ENCODE measurements around the gene SH3YL1.

Gene SH3YL1

GRCh38 chr2:231521-232185, 32.2 kb downstream of the SH3YL1 start:
- H3K36me3 Mint-ChIP-seq (ENCODE audit: low read depth) = peaks cover 3% of the 10 kb centered on the region
- H3K4me3 Mint-ChIP-seq = no peak overlapping the region
- no peak overlapping the region for H3K27ac Mint-ChIP-seq
- H3K9me3 Mint-ChIP-seq = no peaks in the 10 kb centered on the region
- H3K27me3 Mint-ChIP-seq (ENCODE audit: low read depth) = no peaks in the 10 kb centered on the region
- H3K4me1 Mint-ChIP-seq (ENCODE audit: low read depth) = no peaks in the 10 kb centered on the region

GRCh38 chr2:228518-229278, 35.1 kb downstream of the SH3YL1 start:
- H3K4me1 Mint-ChIP-seq (ENCODE audit: low read depth) = no peaks in the 10 kb centered on the region
- no peak overlapping the region for H3K27ac Mint-ChIP-seq
- H3K4me3 Mint-ChIP-seq = no peak overlapping the region
- no peaks in the 10 kb centered on the region for H3K9me3 Mint-ChIP-seq
- H3K27me3 Mint-ChIP-seq (ENCODE audit: low read depth) = no peaks in the 10 kb centered on the region
- peaks cover 6% of the 10 kb centered on the region for H3K36me3 Mint-ChIP-seq (ENCODE audit: low read depth)

- Mint-ChIP-seq H3K36me3 (ENCODE audit: low read depth) (peaks cover 6% of the 10 kb centered on the region), H3K27ac (no peak overlapping the region), H3K9me3 (no peaks in the 10 kb centered on the region), H3K27me3 (ENCODE audit: low read depth) (no peaks in the 10 kb centered on the region), H3K4me3 (no peak overlapping the region), H3K4me1 (ENCODE audit: low read depth) (no peaks in the 10 kb centered on the region)
Measured at GRCh38 chr2:228115-228514, 35.7 kb downstream of the SH3YL1 start.

- H3K36me3 Mint-ChIP-seq (ENCODE audit: low read depth) = peaks cover 6% of the 10 kb centered on the region
- H3K27me3 Mint-ChIP-seq (ENCODE audit: low read depth) = no peaks in the 10 kb centered on the region
- no peak overlapping the region for H3K27ac Mint-ChIP-seq
- no peak overlapping the region for H3K4me3 Mint-ChIP-seq
- H3K9me3 Mint-ChIP-seq = no peaks in the 10 kb centered on the region
- no peaks in the 10 kb centered on the region for H3K4me1 Mint-ChIP-seq (ENCODE audit: low read depth)
Measured at GRCh38 chr2:223971-224760, 39.7 kb downstream of the SH3YL1 start.

- H3K27ac Mint-ChIP-seq = no peak overlapping the region
- H3K4me1 Mint-ChIP-seq (ENCODE audit: low read depth) = no peaks in the 10 kb centered on the region
- H3K9me3 Mint-ChIP-seq = no peaks in the 10 kb centered on the region
- no peaks in the 10 kb centered on the region for H3K27me3 Mint-ChIP-seq (ENCODE audit: low read depth)
- H3K4me3 Mint-ChIP-seq = no peak overlapping the region
- peaks cover 6% of the 10 kb centered on the region for H3K36me3 Mint-ChIP-seq (ENCODE audit: low read depth)
Measured at GRCh38 chr2:223451-223850, 40.4 kb downstream of the SH3YL1 start.

- H3K4me3 Mint-ChIP-seq = no peak overlapping the region
- H3K9me3 Mint-ChIP-seq = no peaks in the 10 kb centered on the region
- H3K36me3 Mint-ChIP-seq (ENCODE audit: low read depth) = no peaks in the 10 kb centered on the region
- H3K27ac Mint-ChIP-seq = no peak overlapping the region
- H3K4me1 Mint-ChIP-seq (ENCODE audit: low read depth) = no peaks in the 10 kb centered on the region
- peaks cover 5% of the 10 kb centered on the region for H3K27me3 Mint-ChIP-seq (ENCODE audit: low read depth)
Measured at GRCh38 chr2:216068-216467, 47.8 kb downstream of the SH3YL1 start.

- Mint-ChIP-seq H3K4me3 (no peak overlapping the region), H3K36me3 (ENCODE audit: low read depth) (no peaks in the 10 kb centered on the region), H3K27ac (no peak overlapping the region), H3K27me3 (ENCODE audit: low read depth) (peaks cover 9% of the 10 kb centered on the region), H3K4me1 (ENCODE audit: low read depth) (no peaks in the 10 kb centered on the region), H3K9me3 (no peaks in the 10 kb centered on the region)
Measured at GRCh38 chr2:213932-214693, 49.7 kb downstream of the SH3YL1 start.

- Mint-ChIP-seq H3K36me3 (ENCODE audit: low read depth) (no peaks in the 10 kb centered on the region), H3K4me1 (ENCODE audit: low read depth) (no peaks in the 10 kb centered on the region), H3K4me3 (no peak overlapping the region), H3K27me3 (ENCODE audit: low read depth) (peaks cover 9% of the 10 kb centered on the region), H3K9me3 (peaks cover 6% of the 10 kb centered on the region), H3K27ac (no peak overlapping the region)
Measured at GRCh38 chr2:211486-212184, 52.2 kb downstream of the SH3YL1 start.

- Mint-ChIP-seq H3K4me3 (no peak overlapping the region), H3K27ac (no peak overlapping the region)
Measured at GRCh38 chr2:210660-211059, 53.2 kb downstream of the SH3YL1 start.

GRCh38 chr2:209470-209869, 54.4 kb downstream of the SH3YL1 start:
- no peak overlapping the region for H3K27ac Mint-ChIP-seq
- H3K9me3 Mint-ChIP-seq = peaks cover 14% of the 10 kb centered on the region
- H3K4me1 Mint-ChIP-seq (ENCODE audit: low read depth) = no peaks in the 10 kb centered on the region
- peaks cover 9% of the 10 kb centered on the region for H3K27me3 Mint-ChIP-seq (ENCODE audit: low read depth)
- no peak overlapping the region for H3K4me3 Mint-ChIP-seq
- H3K36me3 Mint-ChIP-seq (ENCODE audit: low read depth) = no peaks in the 10 kb centered on the region

More at GRCh38 chr2:210660-211059, 53.2 kb downstream of the SH3YL1 start:
- no peaks in the 10 kb centered on the region for H3K4me1 Mint-ChIP-seq (ENCODE audit: low read depth)
- no peaks in the 10 kb centered on the region for H3K36me3 Mint-ChIP-seq (ENCODE audit: low read depth)
- peaks cover 9% of the 10 kb centered on the region for H3K27me3 Mint-ChIP-seq (ENCODE audit: low read depth)
- H3K9me3 Mint-ChIP-seq = peaks cover 6% of the 10 kb centered on the region

- no peak overlapping the region for H3K4me3 Mint-ChIP-seq
- H3K27ac Mint-ChIP-seq = no peak overlapping the region
- peaks cover 9% of the 10 kb centered on the region for H3K27me3 Mint-ChIP-seq (ENCODE audit: low read depth)
- H3K36me3 Mint-ChIP-seq (ENCODE audit: low read depth) = no peaks in the 10 kb centered on the region
- peaks cover 21% of the 10 kb centered on the region for H3K9me3 Mint-ChIP-seq
- H3K4me1 Mint-ChIP-seq (ENCODE audit: low read depth) = no peaks in the 10 kb centered on the region
Measured at GRCh38 chr2:208335-208734, 55.5 kb downstream of the SH3YL1 start.

GRCh38 chr2:203984-204383, 59.8 kb downstream of the SH3YL1 start:
- H3K4me3 Mint-ChIP-seq = no peak overlapping the region
- H3K27ac Mint-ChIP-seq = no peak overlapping the region
- no peaks in the 10 kb centered on the region for H3K4me1 Mint-ChIP-seq (ENCODE audit: low read depth)

GRCh38 chr2:203401-203800, 60.4 kb downstream of the SH3YL1 start:
- H3K4me1 Mint-ChIP-seq (ENCODE audit: low read depth) = no peaks in the 10 kb centered on the region

More at GRCh38 chr2:203984-204383, 59.8 kb downstream of the SH3YL1 start:
- Mint-ChIP-seq H3K36me3 (ENCODE audit: low read depth) (no peaks in the 10 kb centered on the region), H3K27me3 (ENCODE audit: low read depth) (no peaks in the 10 kb centered on the region), H3K9me3 (peaks cover 21% of the 10 kb centered on the region)

GRCh38 chr2:202945-203344, 60.9 kb downstream of the SH3YL1 start:
- H3K9me3 Mint-ChIP-seq = peaks cover 19% of the 10 kb centered on the region
- no peak overlapping the region for H3K4me3 Mint-ChIP-seq
- no peaks in the 10 kb centered on the region for H3K4me1 Mint-ChIP-seq (ENCODE audit: low read depth)
- H3K27me3 Mint-ChIP-seq (ENCODE audit: low read depth) = no peaks in the 10 kb centered on the region
- no peaks in the 10 kb centered on the region for H3K36me3 Mint-ChIP-seq (ENCODE audit: low read depth)
- no peak overlapping the region for H3K27ac Mint-ChIP-seq

More at GRCh38 chr2:203401-203800, 60.4 kb downstream of the SH3YL1 start:
- Mint-ChIP-seq H3K36me3 (ENCODE audit: low read depth) (no peaks in the 10 kb centered on the region), H3K27me3 (ENCODE audit: low read depth) (no peaks in the 10 kb centered on the region), H3K4me3 (no peak overlapping the region), H3K9me3 (peaks cover 21% of the 10 kb centered on the region), H3K27ac (no peak overlapping the region)
